ENCODE results near the gene MRPL51.
"Not testable (repeated sequence)": the region's sequence is repeated elsewhere in the genome, so short reads cannot be mapped to it uniquely, and the experiment has no call there.

Gene MRPL51

GRCh38 chr12:6477601-6478377 is 15.3 kb downstream of the MRPL51 start:
- DNase-seq = not testable (repeated sequence)

- no peak for DNase-seq
Observed at GRCh38 chr12:6476489-6476888, 16.6 kb downstream of the MRPL51 start.

- DNase-seq = not testable (repeated sequence)
Observed at GRCh38 chr12:6475233-6475975, 17.7 kb downstream of the MRPL51 start.

GRCh38 chr12:6472491-6472890 is 20.6 kb downstream of the MRPL51 start:
- no peak for DNase-seq

GRCh38 chr12:6471989-6472360 is 21.1 kb downstream of the MRPL51 start:
- DNase-seq = no peak

- DNase-seq = peak; percentile 97
Observed at GRCh38 chr12:6470375-6471163, 22.5 kb downstream of the MRPL51 start, which contains the start of gene VAMP1. Gene VAMP1 (minus strand): TSS chr12:6470677. CDS start chr12:6470531, 146 bp downstream.

GRCh38 chr12:6469609-6470374 is 23.3 kb downstream of the MRPL51 start:
- no peak for DNase-seq

GRCh38 chr12:6469092-6469491 is 24.0 kb downstream of the MRPL51 start:
- DNase-seq = no peak

- DNase-seq = no peak
Observed at GRCh38 chr12:6468283-6468575, 24.8 kb downstream of the MRPL51 start.

GRCh38 chr12:6467571-6468282 is 25.3 kb downstream of the MRPL51 start:
- DNase-seq = not testable (repeated sequence)

GRCh38 chr12:6466751-6467150 is 26.3 kb downstream of the MRPL51 start:
- DNase-seq = not testable (repeated sequence)

GRCh38 chr12:6466184-6466573 is 26.9 kb downstream of the MRPL51 start:
- no peak for DNase-seq

- DNase-seq = no peak
Observed at GRCh38 chr12:6465467-6466183, 27.4 kb downstream of the MRPL51 start.

GRCh38 chr12:6464531-6464930 is 28.5 kb downstream of the MRPL51 start:
- DNase-seq = no peak

GRCh38 chr12:6463858-6464257 is 29.2 kb downstream of the MRPL51 start:
- no peak for DNase-seq

- no peak for DNase-seq
Observed at GRCh38 chr12:6463216-6463615, 29.8 kb downstream of the MRPL51 start.

- DNase-seq = no peak
Observed at GRCh38 chr12:6462234-6462995, 30.6 kb downstream of the MRPL51 start.

GRCh38 chr12:6461401-6462233 is 31.4 kb downstream of the MRPL51 start:
- peak; percentile 75 for DNase-seq

- no peak for DNase-seq
Observed at GRCh38 chr12:6460751-6461371, 32.2 kb downstream of the MRPL51 start.

Measured in activated effector memory CD4-positive, alpha-beta T cell treated with Interleukin-2 at 50 U/mL for 16 hours (primary cell).